Trophoblast cell (in vitro differentiated cells and primary cell): ENCODE results near the gene FAM83B.

Source experiments
- DNase-seq, 2 donors: peaks; one replicate each; pipeline ENCODE4 v3.0.0-alpha.2; 2016
- H2AFZ ChIP-seq: 2 replicates; pipeline ENCODE4 v1.6.1; 2013; ENCODE audit warnings: low read length, moderate library complexity, mild to moderate bottlenecking; ENCODE audit not compliant: insufficient read depth, poor library complexity
- H2AK5ac ChIP-seq: 2 replicates; pipeline ENCODE4 v1.6.1; 2013; ENCODE audit warnings: mild to moderate bottlenecking, low read length
- H2BK120ac ChIP-seq: 2 replicates; pipeline ENCODE4 v1.6.1; 2013; ENCODE audit warnings: low read length, mild to moderate bottlenecking, moderate library complexity; ENCODE audit not compliant: insufficient read depth, poor library complexity
- H2BK12ac ChIP-seq: 2 replicates; pipeline ENCODE4 v1.6.1; 2013; ENCODE audit warnings: mild to moderate bottlenecking, low read length, moderate library complexity
- H2BK5ac ChIP-seq: 2 replicates; pipeline ENCODE4 v1.6.1; 2013; ENCODE audit warnings: low read length, low read depth, moderate library complexity, mild to moderate bottlenecking; ENCODE audit not compliant: poor library complexity
- H3K14ac ChIP-seq: 2 replicates; pipeline ENCODE4 v1.6.1; 2013; ENCODE audit warnings: mild to moderate bottlenecking, low read length
- H3K18ac ChIP-seq: 2 replicates; pipeline ENCODE4 v1.6.1; 2013; ENCODE audit warnings: mild to moderate bottlenecking, low read length
- H3K23ac ChIP-seq: 2 replicates; pipeline ENCODE4 v1.6.1; 2013; ENCODE audit warnings: low read length
- H3K27ac ChIP-seq: 2 replicates; pipeline ENCODE4 v1.5.1; 2013; ENCODE audit warnings: low read depth, mild to moderate bottlenecking, inconsistent platforms, low read length, moderate library complexity
- H3K27me3 ChIP-seq: 2 replicates; pipeline ENCODE4 v1.6.1; 2013; ENCODE audit warnings: inconsistent platforms, mild to moderate bottlenecking, low read length, moderate library complexity; ENCODE audit not compliant: insufficient read depth
- H3K36me3 ChIP-seq, 2 experiments: 1 replicate in 1 of 2; 2 replicates in 1 of 2; pipeline ENCODE4 v1.6.1; 2013; ENCODE audit warnings: low read length in 2 of 2, mild to moderate bottlenecking in 2 of 2, moderate library complexity in 1 of 2; ENCODE audit not compliant: insufficient read depth in 2 of 2, control insufficient read depth in 1 of 2
- H3K4ac ChIP-seq: 2 replicates; pipeline ENCODE4 v1.6.1; 2013; ENCODE audit warnings: low read depth, mild to moderate bottlenecking, low read length, moderate library complexity
- H3K4me1 ChIP-seq, 2 experiments: 1 replicate in 1 of 2; 2 replicates in 1 of 2; pipeline ENCODE4 v1.6.1; 2013; ENCODE audit warnings: low read length in 2 of 2, mild to moderate bottlenecking in 2 of 2, moderate library complexity in 1 of 2; ENCODE audit not compliant: insufficient read depth in 2 of 2, control insufficient read depth in 1 of 2
- H3K4me2 ChIP-seq: 2 replicates; pipeline ENCODE4 v1.6.1; 2013; ENCODE audit warnings: inconsistent platforms, mild to moderate bottlenecking, low read length, moderate library complexity
- H3K4me3 ChIP-seq: 2 replicates; pipeline ENCODE4 v1.5.1; 2013; ENCODE audit warnings: mild to moderate bottlenecking, low read depth, low read length, inconsistent platforms
- H3K79me1 ChIP-seq: one replicate; pipeline ENCODE4 v1.6.1; 2013; ENCODE audit warnings: low read length
- H3K79me2 ChIP-seq: 2 replicates; pipeline ENCODE4 v1.6.1; 2013; ENCODE audit warnings: low read length, mild to moderate bottlenecking; ENCODE audit not compliant: control insufficient read depth, insufficient read depth, poor library complexity
- H3K9ac ChIP-seq: 2 replicates; pipeline ENCODE4 v1.6.1; 2013; ENCODE audit warnings: mild to moderate bottlenecking, low read length
- H3K9me3 ChIP-seq: 2 replicates; pipeline ENCODE4 v1.6.1; 2013; ENCODE audit warnings: low read depth, mild to moderate bottlenecking, control low read depth, inconsistent platforms, low read length; ENCODE audit not compliant: insufficient read depth
- H4K12ac ChIP-seq: 2 replicates; pipeline ENCODE4 v1.6.1; 2013; ENCODE audit warnings: low read depth, mild to moderate bottlenecking, low read length, moderate library complexity
- H4K8ac ChIP-seq: 2 replicates; pipeline ENCODE4 v1.6.1; 2013; ENCODE audit warnings: low read depth, mild to moderate bottlenecking, low read length, moderate library complexity
- H4K91ac ChIP-seq: one replicate; pipeline ENCODE4 v1.6.1; 2013; ENCODE audit warnings: low read depth, mild to moderate bottlenecking, low read length, moderate library complexity
- WGBS: extraction: QIAGEN DNeasy Blood & Tissue Kit; methylation state at CpG from one replicate; pipeline ENCODE4 v1.1.7; 2013; ENCODE audit warnings: missing lambda C conversion rate; ENCODE audit not compliant: insufficient read length, insufficient coverage; ENCODE audit errors: extremely low coverage; 5-methylcytosine and 5-hydroxymethylcytosine counted together

FAM83B gene

DNA sequence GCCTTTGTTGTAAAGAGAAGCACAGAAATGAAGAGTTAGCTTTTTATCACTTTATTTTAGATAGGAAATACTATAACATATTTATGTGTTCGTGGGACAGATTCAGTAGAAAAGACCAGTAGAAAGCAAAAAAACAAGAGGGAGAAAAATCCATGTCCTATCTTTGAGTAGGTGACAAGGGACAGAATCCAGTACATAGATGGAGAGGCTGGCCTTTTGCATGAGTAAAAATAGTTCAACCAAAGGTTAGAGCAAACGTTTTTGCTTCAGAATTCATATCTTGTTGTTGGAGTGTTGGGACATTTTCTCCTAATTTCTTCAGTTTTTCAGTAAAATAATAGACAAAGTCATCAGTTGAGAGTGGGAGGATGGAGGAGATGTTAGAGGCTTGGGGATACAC, 19.6 kb upstream of the FAM83B start:
- no peak for DNase-seq
- Histone ChIP-seq H3K14ac (no peak overlapping the region), H2AK5ac (no peak overlapping the region), H3K23ac (no peak overlapping the region), H4K12ac (no peak overlapping the region), H3K4me3 (no peak overlapping the region), H3K4me1 (peaks cover 0 to 4% of the 10 kb centered on the region in 2 experiments), H2BK12ac (no peak overlapping the region), H3K79me2 (no peaks in the 10 kb centered on the region), H2AFZ (no peak overlapping the region), H3K36me3 (no peaks in the 10 kb centered on the region), H2BK5ac (no peak overlapping the region), H3K27ac (no peak overlapping the region), H4K8ac (no peak overlapping the region), H2BK120ac (no peak overlapping the region), H3K9ac (no peak overlapping the region), H4K91ac (no peak overlapping the region), H3K79me1 (no peaks in the 10 kb centered on the region), H3K9me3 (no peaks in the 10 kb centered on the region), H3K27me3 (no peaks in the 10 kb centered on the region), H3K4ac (no peak overlapping the region), H3K18ac (no peak overlapping the region), H3K4me2 (no peak overlapping the region)
- no CpG with 5 or more reads among the region's 2 CpGs for WGBS

DNA sequence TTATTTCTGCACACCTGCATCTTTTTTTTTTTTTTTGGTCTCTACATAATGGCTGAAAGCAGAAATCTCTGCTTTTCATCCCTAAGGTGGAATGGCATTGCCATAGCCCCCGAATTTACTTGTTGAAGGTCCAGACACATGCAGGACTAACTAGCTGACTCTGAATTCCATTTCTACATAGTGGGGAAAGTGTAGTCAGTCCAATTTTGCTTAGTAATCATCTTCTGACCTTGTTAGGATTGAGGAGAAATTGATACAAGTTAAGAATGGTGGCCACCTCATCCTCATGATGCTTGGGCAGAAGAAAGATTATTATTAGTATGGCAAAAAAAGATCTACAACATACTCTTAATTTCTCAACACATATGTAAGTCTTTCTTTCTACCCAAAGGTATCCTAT, 16.4 kb upstream of the FAM83B start:
- no peak overlapping the region for H3K14ac ChIP-seq
- H3K27ac ChIP-seq: no peak overlapping the region
- no peak overlapping the region for H2BK120ac ChIP-seq
- no peak overlapping the region for H2BK5ac ChIP-seq
- no peak overlapping the region for H4K12ac ChIP-seq
- no peaks in the 10 kb centered on the region for H3K4me1 ChIP-seq
- H3K79me1 ChIP-seq: no peaks in the 10 kb centered on the region
- H3K4ac ChIP-seq: no peak overlapping the region
- no peak overlapping the region for H2BK12ac ChIP-seq
- H4K91ac ChIP-seq: no peak overlapping the region
- H3K9ac ChIP-seq: no peak overlapping the region
- H3K27me3 ChIP-seq: no peaks in the 10 kb centered on the region
- no peak overlapping the region for H3K4me2 ChIP-seq
- WGBS: no CpG with 5 or more reads among the region's 1 CpG
- H3K36me3 ChIP-seq: no peaks in the 10 kb centered on the region
- H3K18ac ChIP-seq: no peak overlapping the region
- no peak overlapping the region for H2AFZ ChIP-seq
- H3K9me3 ChIP-seq: no peaks in the 10 kb centered on the region
- no peak overlapping the region for H2AK5ac ChIP-seq
- H3K4me3 ChIP-seq: no peak overlapping the region
- H3K79me2 ChIP-seq: no peaks in the 10 kb centered on the region
- H4K8ac ChIP-seq: no peak overlapping the region
- no peak overlapping the region for H3K23ac ChIP-seq
- DNase-seq: no peak

DNA sequence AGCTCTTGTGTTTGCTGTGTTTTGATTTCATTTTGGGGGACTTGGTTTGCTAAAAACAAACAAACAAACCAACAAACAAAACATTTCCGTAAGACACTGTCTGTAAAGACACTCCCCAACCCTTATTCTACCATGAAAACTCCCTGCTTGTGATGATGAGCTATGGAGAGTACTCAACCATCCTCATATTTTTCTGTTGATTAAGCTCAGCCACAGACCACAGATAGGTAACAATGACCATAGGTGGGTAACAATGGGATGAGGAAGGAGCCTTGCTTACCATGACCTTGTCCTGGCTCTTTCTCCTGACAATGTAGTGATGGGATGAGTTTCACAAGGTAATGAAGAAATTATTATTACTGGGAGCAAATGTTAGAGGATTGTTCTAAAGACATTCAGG, 11.4 kb upstream of the FAM83B start:
- no peak overlapping the region for H4K91ac ChIP-seq
- no peak overlapping the region for H4K12ac ChIP-seq
- H3K18ac ChIP-seq: no peak overlapping the region
- no peak overlapping the region for H3K14ac ChIP-seq
- no peaks in the 10 kb centered on the region for H3K4me1 ChIP-seq
- no peak overlapping the region for H3K9ac ChIP-seq
- WGBS: no CpG with 5 or more reads among the region's 1 CpG
- H3K23ac ChIP-seq: no peak overlapping the region
- H3K36me3 ChIP-seq: no peaks in the 10 kb centered on the region
- no peak overlapping the region for H2AFZ ChIP-seq
- no peak overlapping the region for H3K4me3 ChIP-seq
- no peaks in the 10 kb centered on the region for H3K79me2 ChIP-seq
- H3K4me2 ChIP-seq: no peak overlapping the region
- H2BK5ac ChIP-seq: no peak overlapping the region
- H3K27ac ChIP-seq: no peak overlapping the region
- H2BK120ac ChIP-seq: no peak overlapping the region
- H3K79me1 ChIP-seq: no peaks in the 10 kb centered on the region
- no peaks in the 10 kb centered on the region for H3K9me3 ChIP-seq
- no peak overlapping the region for H3K4ac ChIP-seq
- no peak for DNase-seq
- no peak overlapping the region for H4K8ac ChIP-seq
- H3K27me3 ChIP-seq: no peaks in the 10 kb centered on the region
- no peak overlapping the region for H2BK12ac ChIP-seq
- no peak overlapping the region for H2AK5ac ChIP-seq

DNA sequence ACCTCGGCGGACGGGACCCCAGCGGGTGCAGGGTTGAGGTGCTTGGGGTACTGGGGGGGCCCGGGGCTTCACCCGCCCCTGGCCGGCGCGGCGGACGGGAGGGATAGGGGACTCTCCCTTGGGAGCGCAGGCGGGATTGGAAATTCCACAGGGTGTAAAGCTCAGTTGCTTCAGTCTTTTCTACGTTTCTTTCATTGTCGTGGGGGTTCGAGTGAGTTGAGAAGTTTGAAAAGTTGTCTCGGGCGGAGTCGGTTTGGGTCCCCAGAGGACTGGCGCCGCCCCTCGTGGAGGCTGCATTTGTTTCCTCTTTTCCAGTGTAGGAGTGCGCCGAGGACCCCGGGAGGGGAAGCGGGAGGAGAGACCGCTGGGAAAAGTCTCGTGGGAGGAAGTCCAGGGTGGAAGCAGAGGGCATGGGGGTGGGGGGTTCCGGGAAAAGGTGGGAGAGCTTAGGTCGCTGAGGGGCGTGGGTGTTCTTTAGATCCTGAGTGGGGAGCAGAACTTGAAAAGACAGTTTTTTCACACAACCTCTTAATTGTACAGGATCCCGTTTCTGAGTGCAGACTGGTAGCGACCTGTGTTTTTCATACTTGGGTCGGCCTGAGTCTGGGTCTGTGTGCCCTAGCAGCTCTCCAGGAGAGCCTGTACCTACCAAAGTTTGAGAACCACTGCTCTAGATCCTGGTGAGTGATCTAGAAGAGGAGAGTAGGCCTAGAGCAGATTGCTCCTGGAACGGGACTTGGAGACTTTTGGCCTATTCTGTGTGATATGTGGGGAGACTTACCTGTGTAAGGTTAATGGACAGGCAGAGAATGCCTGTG, 495 bp downstream of the FAM83B start:
- peaks cover 4 to 14% of the 10 kb centered on the region in 2 experiments for H3K4me1 ChIP-seq
- peak overlapping the region; percentile 38 for H3K18ac ChIP-seq
- peak overlapping the region; percentile 82 for H3K4me3 ChIP-seq
- H3K14ac ChIP-seq: peak overlapping the region; percentile 84
- peak overlapping the region; percentile 82 for H2BK120ac ChIP-seq
- peak overlapping the region; percentile 91 for H4K91ac ChIP-seq
- H3K23ac ChIP-seq: no peak overlapping the region
- peak overlapping the region; percentile 73 for H2BK5ac ChIP-seq
- peak overlapping the region; percentile 36 for H4K12ac ChIP-seq
- no peak overlapping the region for H2AK5ac ChIP-seq
- peak overlapping the region; percentile 53 for H3K4ac ChIP-seq
- H3K27me3 ChIP-seq: no peaks in the 10 kb centered on the region
- peak overlapping the region; percentile 82 for H2AFZ ChIP-seq
- H3K9me3 ChIP-seq: no peaks in the 10 kb centered on the region
- no CpG with 5 or more reads among the region's 35 CpGs for WGBS
- H4K8ac ChIP-seq: peak overlapping the region; percentile 79
- peak overlapping the region; percentile 94 for H3K27ac ChIP-seq
- peak overlapping the region; percentile 78 for H3K9ac ChIP-seq
- no peak overlapping the region for H2BK12ac ChIP-seq
- H3K79me2 ChIP-seq: peaks cover 21% of the 10 kb centered on the region
- peak in 1 of 2 donors; percentile 51 for DNase-seq
- H3K36me3 ChIP-seq: no peaks in the 10 kb centered on the region
- H3K4me2 ChIP-seq: peak overlapping the region; percentile 81
- H3K79me1 ChIP-seq: peaks cover 18% of the 10 kb centered on the region
